Keratinocyte (primary cell): ENCODE results near the gene PCDHGA11. TPM values are rescaled to one million over a fixed set of nuclear protein-coding genes. Genes with fewer than 3 reads are reported as not detected.
"Not testable (repeated sequence)": the region's sequence is repeated elsewhere in the genome, so short reads cannot be mapped to it uniquely, and the experiment has no call there.

Experiments used
- DNase-seq: peaks from one replicate; pipeline ENCODE4 v3.0.0-alpha.2; 2011; ENCODE audit warnings: low read depth, missing footprints, low spot score
- FAIRE-seq: peaks from 2 replicates; lab custom pipeline; 2011; peaks lifted over from hg19 to GRCh38; lab: Jason Lieb, UNC
- H2AFZ ChIP-seq: 2 replicates; pipeline ENCODE4 v1.6.0; 2012; ENCODE audit warnings: low read length, control low read depth, inconsistent platforms; ENCODE audit not compliant: control insufficient read depth
- H3K27ac ChIP-seq: 2 replicates; pipeline ENCODE4 v1.5.1; 2011; ENCODE audit warnings: low read length; ENCODE audit not compliant: control insufficient read depth, insufficient read depth
- H3K27me3 ChIP-seq: 3 replicates; pipeline ENCODE4 v1.6.0; 2011; ENCODE audit warnings: low read length; ENCODE audit not compliant: control insufficient read depth, insufficient read depth; ENCODE audit errors: extremely low read depth
- H3K36me3 ChIP-seq, 2 experiments: 2 replicates in 1 of 2; 3 replicates in 1 of 2; pipeline ENCODE4 v1.5.1; 2011; ENCODE audit warnings: low read length in 2 of 2, mild to moderate bottlenecking in 1 of 2; ENCODE audit not compliant: control insufficient read depth in 2 of 2, insufficient read depth in 2 of 2; ENCODE audit errors: extremely low read depth in 1 of 2
- H3K4me1 ChIP-seq: 3 replicates; pipeline ENCODE4 v1.5.1; 2011; ENCODE audit warnings: low read length; ENCODE audit not compliant: control insufficient read depth, insufficient read depth; ENCODE audit errors: extremely low read depth
- H3K4me2 ChIP-seq: 3 replicates; pipeline ENCODE4 v1.6.0; 2011; ENCODE audit warnings: low read depth, low read length; ENCODE audit not compliant: control insufficient read depth, insufficient read depth; ENCODE audit errors: extremely low read depth
- H3K4me3 ChIP-seq, 3 experiments: fragments of 200-600 bp in 1 of 3; sonication (generic) in 1 of 3; 2 replicates in 2 of 3; 3 replicates in 1 of 3; pipeline ENCODE4 v1.5.1; 2011 to 2016; ENCODE audit warnings: low read length in 3 of 3, mild to moderate bottlenecking in 3 of 3, control low read depth in 2 of 3, inconsistent platforms in 1 of 3, low read depth in 1 of 3, mixed read lengths in 1 of 3, mixed run types in 1 of 3, moderate library complexity in 1 of 3; ENCODE audit not compliant: control insufficient read depth in 2 of 3, insufficient read depth in 2 of 3; ENCODE audit errors: extremely low read depth in 1 of 3
- H3K79me2 ChIP-seq: 2 replicates; pipeline ENCODE4 v1.6.0; 2012; ENCODE audit warnings: low read length; ENCODE audit not compliant: control insufficient read depth, insufficient read depth
- H3K9ac ChIP-seq: 3 replicates; pipeline ENCODE4 v1.6.0; 2011; ENCODE audit warnings: low read length; ENCODE audit not compliant: control insufficient read depth, insufficient read depth; ENCODE audit errors: extremely low read depth
- H3K9me1 ChIP-seq: 3 replicates; pipeline ENCODE4 v1.6.0; 2011; ENCODE audit warnings: low read length; ENCODE audit not compliant: control insufficient read depth, insufficient read depth; ENCODE audit errors: extremely low read depth
- H3K9me3 ChIP-seq: 2 replicates; pipeline ENCODE4 v1.5.1; 2012; ENCODE audit warnings: low read depth, low read length; ENCODE audit not compliant: control insufficient read depth
- H4K20me1 ChIP-seq: 3 replicates; pipeline ENCODE4 v1.6.0; 2011; ENCODE audit warnings: low read length; ENCODE audit not compliant: control insufficient read depth, insufficient read depth; ENCODE audit errors: extremely low read depth
- CTCF ChIP-seq, 3 experiments: IDR thresholded peaks in 1 of 3; conservative IDR thresholded peaks in 1 of 3; optimal IDR thresholded peaks in 1 of 3; 2 replicates in 2 of 3; 3 replicates in 1 of 3; pipeline versions ENCODE3 to v1.5.1; 2011; ENCODE audit warnings: low read length in 3 of 3, mild to moderate bottlenecking in 3 of 3, moderate library complexity in 2 of 3, control low read depth in 1 of 3, inconsistent platforms in 1 of 3; ENCODE audit not compliant: insufficient read depth in 2 of 3; ENCODE audit errors: extremely low read depth in 1 of 3
- EZH2 ChIP-seq: IDR thresholded peaks from one replicate; pipeline ENCODE4 v1.6.1; 2012; ENCODE audit warnings: inconsistent platforms, mild to moderate bottlenecking, low read length, moderate library complexity
- dilution Hi-C: fragments of 300-500 bp; cut with MboI; formaldehyde crosslinking; loops from one replicate; pipeline ENCODE4 v1.7.0; 2020; ENCODE audit warnings: low sequenced_read_pairs; ENCODE audit not compliant: extremely low pct_ligation_motif_present
- polyA plus RNA-seq, 5 experiments: library from polyadenylated mRNA; depleted of rRNA in 3 of 5; stranded (reverse) in 3 of 5; stranded (forward) in 1 of 5; unstranded in 1 of 5; fragments of >200 nt; gene quantifications; 1 replicate in 1 of 5; 2 replicates in 3 of 5; 3 replicates in 1 of 5; pipeline versions ENCODE4 v1.2.1 to v1.2.3, GENCODE V29; 2011 to 2012; ENCODE audit warnings: missing spikeins in 2 of 5, low read depth in 1 of 5, low replicate concordance in 1 of 5

Gene PCDHGA11
- polyA plus RNA-seq, 1 donor (not counting 4 experiments of a cell fraction or from before 2014, with no cell fraction given) = 1.4 TPM

DNA sequence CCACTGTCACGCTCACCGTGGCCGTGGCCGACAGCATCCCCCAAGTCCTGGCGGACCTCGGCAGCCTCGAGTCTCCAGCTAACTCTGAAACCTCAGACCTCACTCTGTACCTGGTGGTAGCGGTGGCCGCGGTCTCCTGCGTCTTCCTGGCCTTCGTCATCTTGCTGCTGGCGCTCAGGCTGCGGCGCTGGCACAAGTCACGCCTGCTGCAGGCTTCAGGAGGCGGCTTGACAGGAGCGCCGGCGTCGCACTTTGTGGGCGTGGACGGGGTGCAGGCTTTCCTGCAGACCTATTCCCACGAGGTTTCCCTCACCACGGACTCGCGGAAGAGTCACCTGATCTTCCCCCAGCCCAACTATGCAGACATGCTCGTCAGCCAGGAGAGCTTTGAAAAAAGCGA lies 11.9 kb downstream of the PCDHGA11 start:
- H3K4me1 ChIP-seq, H3K4me3 ChIP-seq, H3K9me1 ChIP-seq, H2AFZ ChIP-seq, H3K4me2 ChIP-seq, DNase-seq, H3K79me2 ChIP-seq, H4K20me1 ChIP-seq, FAIRE-seq, H3K36me3 ChIP-seq, H3K27ac ChIP-seq, dilution Hi-C loops, H3K9ac ChIP-seq: not testable (repeated sequence)
- Histone ChIP-seq H3K27me3 (peaks cover 11% of the 10 kb centered on the region), H3K9me3 (peaks cover 18% of the 10 kb centered on the region)

- Histone ChIP-seq H3K27ac (no peak overlapping the region), H2AFZ (no peak overlapping the region), H3K9me3 (peaks cover 14% of the 10 kb centered on the region), H3K9me1 (no peaks in the 10 kb centered on the region), H3K4me1 (no peaks in the 10 kb centered on the region), H4K20me1 (no peaks in the 10 kb centered on the region), H3K36me3 (no peaks in the 10 kb centered on the region), H3K27me3 (peaks cover 11% of the 10 kb centered on the region), H3K4me2 (no peak overlapping the region), H3K9ac (no peak overlapping the region), H3K79me2 (no peaks in the 10 kb centered on the region), H3K4me3 (no peak overlapping the region)
- DNase-seq (no peak), FAIRE-seq (no peak)
- TF ChIP-seq EZH2 = no peak
- TF ChIP-seq CTCF (optimal IDR thresholded peaks at IDR 0.05 in 1 of 3, IDR thresholded peaks at IDR 0.05 in 1 of 3, conservative IDR thresholded peaks at IDR 0.05 in 1 of 3; ENCODE audit: extremely low read depth in 1 of 3, insufficient read depth in 2 of 3, low read length in 3 of 3) = no peak
- dilution Hi-C loops = no loop called here
Measured at GRCh38 chr5:141434006-141434405, 13.2 kb downstream of the PCDHGA11 start.

- FAIRE-seq = no peak
- H3K9me3 ChIP-seq = peaks cover 11% of the 10 kb centered on the region
Measured at GRCh38 chr5:141437221-141437620, 16.4 kb downstream of the PCDHGA11 start.

More at GRCh38 chr5:141437221-141437620, 16.4 kb downstream of the PCDHGA11 start:
- no peak overlapping the region for H3K27ac ChIP-seq
- no peaks in the 10 kb centered on the region for H3K9me1 ChIP-seq
- TF ChIP-seq CTCF (optimal IDR thresholded peaks at IDR 0.05 in 1 of 3, IDR thresholded peaks at IDR 0.05 in 1 of 3, conservative IDR thresholded peaks at IDR 0.05 in 1 of 3; ENCODE audit: extremely low read depth in 1 of 3, insufficient read depth in 2 of 3, low read length in 3 of 3) = no peak
- TF ChIP-seq EZH2 = no peak
- no peak overlapping the region for H2AFZ ChIP-seq
- no peak overlapping the region for H3K9ac ChIP-seq
- no peaks in the 10 kb centered on the region for H4K20me1 ChIP-seq
- dilution Hi-C loops = no loop called here
- peaks cover under 1% of the 10 kb centered on the region for H3K27me3 ChIP-seq
- no peak overlapping the region for H3K4me2 ChIP-seq
- no peaks in the 10 kb centered on the region for H3K79me2 ChIP-seq
- no peaks in the 10 kb centered on the region for H3K36me3 ChIP-seq
- DNase-seq = no peak
- no peaks in the 10 kb centered on the region for H3K4me1 ChIP-seq
- no peak overlapping the region for H3K4me3 ChIP-seq
